ENCODE results near the gene TRAPPC2L.

DNA sequence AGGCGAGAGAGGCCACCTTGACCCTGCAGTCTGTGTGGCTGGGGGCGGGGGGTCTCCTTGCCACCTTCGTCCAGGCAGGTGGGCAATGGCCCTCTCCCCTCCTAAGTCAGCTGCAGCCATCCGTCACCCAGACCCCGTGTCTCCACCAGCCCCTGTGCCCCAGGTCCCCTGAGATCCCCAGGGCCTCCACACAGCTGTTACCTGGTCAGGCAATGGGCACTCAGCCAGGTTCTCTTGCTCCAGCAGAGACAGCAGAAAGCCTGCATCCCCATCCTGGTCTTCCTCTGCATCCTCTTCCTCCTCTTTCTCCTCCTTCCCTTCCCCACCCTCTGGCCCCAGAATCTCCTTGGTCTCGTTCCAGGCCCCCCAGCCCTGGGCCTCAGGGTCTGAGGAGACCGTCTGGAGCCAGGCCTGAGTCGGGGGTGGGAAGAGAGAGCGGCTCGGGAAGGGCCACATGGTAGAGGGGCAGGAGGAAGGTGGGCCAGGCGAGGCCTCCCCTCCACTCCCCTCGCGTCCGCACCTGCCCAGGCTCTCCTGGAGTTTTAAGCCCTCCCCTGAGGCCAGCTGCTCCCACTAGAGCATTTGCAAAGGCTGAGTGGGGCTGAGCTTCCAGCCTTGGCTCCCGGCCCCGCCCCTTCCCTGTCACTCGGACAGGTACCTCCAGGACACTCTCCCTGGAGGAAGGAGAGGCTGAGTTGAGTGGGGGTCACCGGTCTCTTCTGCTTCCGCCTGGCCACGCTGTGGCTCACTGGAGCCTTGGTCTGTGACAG lies 9.4 kb downstream of the TRAPPC2L start, which contains the start of gene PABPN1L:
- TF ChIP-seq, protein P1, sequence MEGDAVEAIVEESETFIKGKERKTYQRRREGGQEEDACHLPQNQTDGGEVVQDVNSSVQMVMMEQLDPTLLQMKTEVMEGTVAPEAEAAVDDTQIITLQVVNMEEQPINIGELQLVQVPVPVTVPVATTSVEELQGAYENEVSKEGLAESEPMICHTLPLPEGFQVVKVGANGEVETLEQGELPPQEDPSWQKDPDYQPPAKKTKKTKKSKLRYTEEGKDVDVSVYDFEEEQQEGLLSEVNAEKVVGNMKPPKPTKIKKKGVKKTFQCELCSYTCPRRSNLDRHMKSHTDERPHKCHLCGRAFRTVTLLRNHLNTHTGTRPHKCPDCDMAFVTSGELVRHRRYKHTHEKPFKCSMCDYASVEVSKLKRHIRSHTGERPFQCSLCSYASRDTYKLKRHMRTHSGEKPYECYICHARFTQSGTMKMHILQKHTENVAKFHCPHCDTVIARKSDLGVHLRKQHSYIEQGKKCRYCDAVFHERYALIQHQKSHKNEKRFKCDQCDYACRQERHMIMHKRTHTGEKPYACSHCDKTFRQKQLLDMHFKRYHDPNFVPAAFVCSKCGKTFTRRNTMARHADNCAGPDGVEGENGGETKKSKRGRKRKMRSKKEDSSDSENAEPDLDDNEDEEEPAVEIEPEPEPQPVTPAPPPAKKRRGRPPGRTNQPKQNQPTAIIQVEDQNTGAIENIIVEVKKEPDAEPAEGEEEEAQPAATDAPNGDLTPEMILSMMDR (IDR thresholded peaks at IDR 0.05) = no peak
- TF ChIP-seq POLR2A (IDR thresholded peaks at IDR 0.05) (no peak), POLR2AphosphoS5 (IDR thresholded peaks at IDR 0.05) (no peak), EP300 (IDR thresholded peaks at IDR 0.05) (no peak)
